Heart left ventricle (tissue), 16 donors: Measurements from ENCODE around the gene WDR48. TPM values are rescaled to one million over a fixed set of nuclear protein-coding genes. Genes with fewer than 3 reads are reported as not detected.

ENCODE experiments used
- ATAC-seq, 4 donors: fragments of 200-7000 bp; cut with Tn5 transposase; one replicate each; pipeline ENCODE4 v1.9.1; 2020 to 2022; ENCODE audit warnings: moderate library complexity in 4 of 4, mild to moderate bottlenecking in 3 of 4, moderate number of reproducible peaks in 1 of 4
- DNase-seq, 5 donors: peaks; one replicate each; pipeline ENCODE4 v3.0.0-alpha.2; 2020
- H3K27ac ChIP-seq, 12 donors: fragments of 200-600 bp; sonication (generic) in 4 of 12; one replicate each; pipeline versions ENCODE4 v1.5.0 to v1.8.0; 2016 to 2022; ENCODE audit warnings: mild to moderate bottlenecking in 2 of 12
- H3K27me3 ChIP-seq, 9 donors: fragments of 200-600 bp; sonication (generic) in 2 of 9; one replicate each; pipeline versions ENCODE4 v1.5.1 to v1.8.0; 2016 to 2022; ENCODE audit warnings: mild to moderate bottlenecking in 3 of 9
- H3K36me3 ChIP-seq, 9 donors: fragments of 200-600 bp; sonication (generic) in 2 of 9; one replicate each; pipeline versions ENCODE4 v1.5.0 to v1.8.0; 2018 to 2022; ENCODE audit warnings: mild to moderate bottlenecking in 2 of 9
- H3K4me1 ChIP-seq, 12 donors: fragments of 200-600 bp; sonication (generic) in 4 of 12; one replicate each; pipeline versions ENCODE4 v1.5.0 to v1.8.0; 2016 to 2022; ENCODE audit warnings: mild to moderate bottlenecking in 3 of 12
- H3K4me3 ChIP-seq, 12 donors: fragments of 200-600 bp; sonication (generic) in 4 of 12; one replicate each; pipeline versions ENCODE4 v1.5.0 to v1.8.0; 2017 to 2022; ENCODE audit warnings: mild to moderate bottlenecking in 9 of 12, moderate library complexity in 4 of 12
- H3K9me3 ChIP-seq, 12 donors: fragments of 200-600 bp; sonication (generic) in 4 of 12; one replicate each; pipeline versions ENCODE4 v1.5.0 to v1.8.0; 2016 to 2022; ENCODE audit warnings: mild to moderate bottlenecking in 1 of 12
- CTCF ChIP-seq, 12 donors: fragments of 200-600 bp; sonication (generic) in 4 of 12; IDR thresholded peaks; one replicate each; pipeline versions ENCODE4 v1.5.0 to v1.8.0; 2018 to 2022; ENCODE audit warnings: antibody characterized with exemption in 12 of 12, mild to moderate bottlenecking in 5 of 12
- POLR2A ChIP-seq, 2 donors: fragments of 450-650 bp; IDR thresholded peaks; one replicate each; pipeline ENCODE4 v1.6.1; 2017; ENCODE audit warnings: antibody characterized with exemption in 2 of 2, mild to moderate bottlenecking in 2 of 2, moderate library complexity in 2 of 2
- WGBS, 4 donors: extraction: QIAGEN DNeasy Blood & Tissue Kit in 2 of 4; methylation state at CpG; one replicate each; pipeline versions ENCODE4 v1.1.5 to v1.1.7; 2013 to 2018; 5-methylcytosine and 5-hydroxymethylcytosine counted together
- intact Hi-C, 10 donors: fragments of 100-400 bp; cut with DNase I; formaldehyde crosslinking; loops; one replicate each; pipeline versions ENCODE4 v1.11.1 to v1.14.2; 2022
- polyA plus RNA-seq, 2 donors: library from polyadenylated mRNA; stranded (reverse); fragments of 200-250 nt; gene quantifications; one replicate each; pipeline ENCODE4 v1.2.3, GENCODE V29; 2013
- total RNA-seq, 9 donors: library from RNA; depleted of rRNA in 2 of 9; stranded (reverse); fragments of >200 nt in 2 of 9; fragmentation: NEBNext Ultra II Directional in 3 of 9; extraction: Animal tissue kit (Norgen Biotek cat#: 25700) in 3 of 9; gene quantifications; one replicate each; pipeline versions ENCODE4 v1.1.0 to v1.2.4, GENCODE V29; 2016 to 2023
- donor health status: ischemic (EF 13 %, LVEDD 7.1; RV severe dilation, severe dysfunction).
- donor health status: healthy with polysubstance abuse.
- donor health status: DM: no; HTN: yes; CAD: no.
- donor health status: DM: no; HTN: no; CAD: no.
- donor health status: ischemic (EF 25% LVEDD 6.9; RV normal size, moderate dysfunction).
- donor health status: ischemic (EF 25% LVEDD 5.7; RV mildly dilated, moderate dysfunction).
- donor health status: healthy.
- donor health status: DM: yes; HTN: yes; CAD: no.
- donor health status: ischemic (EF 35%, LVEDD 5.7; RV mildly dilated, moderate dysfunction).
- donor health status: nonischemic (EF 11% LVEDD 7.7; RV severe dilation, severe dysfunction).
- donor health status: DM: yes; HTN: yes; CAD: no.
- donor health status: PGD.
- donor health status: ischemic (EF 29% LVEDD 5.4; RV normal size, mild dysfunction).
- donor health status: nonischemic (EF 23%, LVEDD 6.1; RV moderate dilation, normal function).

The WDR48 gene
- total and polyA plus RNA-seq, 11 donors, result 8.0 to 35.4 (median 22.5) TPM

- Histone ChIP-seq H3K4me3 (no peak overlapping the region), H3K9me3 (no peaks in the 10 kb centered on the region), H3K27me3 (no peaks in the 10 kb centered on the region), H3K36me3 (peaks cover 0 to 7% (median 0%) of the 10 kb centered on the region in 9 donors), H3K27ac (no peak overlapping the region), H3K4me1 (peaks cover 6 to 39% (median 31%) of the 10 kb centered on the region in 12 donors)
- ATAC-seq (no peak), DNase-seq (no peak)
- TF ChIP-seq CTCF (IDR thresholded peaks at IDR 0.05), result no peak
- TF ChIP-seq POLR2A (IDR thresholded peaks at IDR 0.05), result no peak
- intact Hi-C loops, result loop anchor here in 6 of 10 donors (5.0 to 10.0 kb wide), 6 partner anchors 38 to 276 kb away; partner anchors contain the start of genes SLC25A38 (in 2 of the 6), SCN11A (in 1 of the 6) and WDR48 (in 1 of the 6)
- 86 to 89% (median 87%) methylated on average over 5 of the region's 5 CpGs for WGBS, 4 donors
Observed at GRCh38 chr3:39109086-39109485, 57.3 kb downstream of the WDR48 start.

GRCh38 chr3:39110041-39110639, 58.3 kb downstream of the WDR48 start:
- TF ChIP-seq CTCF (IDR thresholded peaks at IDR 0.05) (no peak), POLR2A (IDR thresholded peaks at IDR 0.05) (no peak)
- intact Hi-C loops, result loop anchor here in 1 of 10 donors (10.0 kb wide), 1 partner anchor 275 kb away; the partner anchor contains the start of gene SLC25A38
- no peak for DNase-seq
- Histone ChIP-seq H3K4me3 (no peak overlapping the region), H3K27ac (no peak overlapping the region), H3K36me3 (peaks cover 0 to 7% (median 0%) of the 10 kb centered on the region in 9 donors), H3K9me3 (no peaks in the 10 kb centered on the region), H3K4me1 (peaks cover 6 to 30% (median 21%) of the 10 kb centered on the region in 12 donors), H3K27me3 (no peaks in the 10 kb centered on the region)
- WGBS, 4 donors, result 77 to 100% (median 86%) methylated on average over 1 to 2 of the region's 2 CpGs
- no peak for ATAC-seq

- intact Hi-C loops, result loop anchor here in 1 of 10 donors (10.0 kb wide), 1 partner anchor 273 kb away; the partner anchor contains the start of gene SLC25A38
- peaks cover 0 to 15% (median 6%) of the 10 kb centered on the region in 12 donors for H3K4me1 ChIP-seq
Observed at GRCh38 chr3:39112113-39112512, 60.3 kb downstream of the WDR48 start.

More at GRCh38 chr3:39112113-39112512, 60.3 kb downstream of the WDR48 start:
- no peak for TF ChIP-seq CTCF (IDR thresholded peaks at IDR 0.05)
- TF ChIP-seq POLR2A (IDR thresholded peaks at IDR 0.05), result no peak
- Histone ChIP-seq H3K27ac (no peak overlapping the region), H3K36me3 (peaks cover 0 to 8% (median 0%) of the 10 kb centered on the region in 9 donors), H3K4me3 (no peak overlapping the region), H3K9me3 (no peaks in the 10 kb centered on the region), H3K27me3 (no peaks in the 10 kb centered on the region)
- DNase-seq, result no peak
- 90 to 95% (median 92%) methylated on average over 3 of the region's 3 CpGs for WGBS, 4 donors
- no peak for ATAC-seq
